Right renal pelvis (tissue), 4 donors: Measurements from ENCODE around the gene TUBB1. TPM values are rescaled to one million over a fixed set of nuclear protein-coding genes. Genes with fewer than 3 reads are reported as not detected.
"Not testable (repeated sequence)": the region's sequence is repeated elsewhere in the genome, so short reads cannot be mapped to it uniquely, and the experiment has no call there.

Experiments
- DNase-seq, 4 donors: peaks; one replicate each; pipeline ENCODE4 v3.0.0-alpha.2; 2013; ENCODE audit warnings: low read depth in 4 of 4, low spot score in 3 of 4, missing footprints in 1 of 4
- polyA plus RNA-seq, 4 donors: library from polyadenylated mRNA; unstranded; fragments of 120-200 nt; gene quantifications; one replicate each; pipeline ENCODE4 v1.2.1, GENCODE V29; 2013; ENCODE audit not compliant: insufficient read length in 4 of 4

Gene TUBB1
- polyA plus RNA-seq = 1 to 10 TPM; 1.8 to 5.4 (median 2.5) TPM

DNA sequence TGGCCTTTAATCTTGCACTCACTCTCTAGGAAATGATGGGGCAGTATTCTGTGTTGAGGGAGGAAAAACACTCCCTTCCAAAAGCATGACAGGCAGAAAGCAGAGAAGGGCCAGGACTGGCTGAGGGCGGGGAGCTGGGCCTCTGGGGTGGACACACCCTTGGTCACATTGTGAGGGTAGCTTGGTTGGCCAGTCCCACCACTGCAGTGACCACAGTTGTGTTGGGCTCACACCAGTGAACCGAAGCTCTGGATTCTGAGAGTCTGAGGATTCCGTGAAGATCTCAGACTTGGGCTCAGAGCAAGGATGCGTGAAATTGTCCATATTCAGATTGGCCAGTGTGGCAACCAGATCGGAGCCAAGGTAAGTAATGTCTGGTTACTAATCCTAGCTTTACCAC lies at the start of gene TUBB1:
Gene TUBB1, plus strand, starts transcription at position 213 of the 400 bp plus-strand sequence. Its CDS starts 94 bp downstream, at position 307.
- DNase-seq = no peak

DNA sequence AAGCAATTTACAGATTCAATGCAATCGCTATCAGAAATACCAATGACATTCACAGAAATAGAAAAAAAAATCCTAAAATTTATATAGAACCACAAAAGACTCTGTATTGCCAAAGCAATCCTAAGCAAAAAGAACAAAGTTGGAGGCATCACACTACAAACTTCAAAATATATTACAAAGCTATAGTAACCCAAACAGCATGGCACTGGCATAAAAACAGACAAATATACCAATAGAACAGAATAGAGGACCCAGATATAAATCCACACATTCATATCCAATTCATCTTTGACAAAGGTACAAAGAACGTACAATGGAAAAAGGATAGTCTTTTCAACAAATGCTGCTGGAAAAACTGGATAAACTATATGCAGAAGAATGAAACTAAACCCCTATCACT lies 49.8 kb upstream of the TUBB1 start:
- DNase-seq = no peak

DNA sequence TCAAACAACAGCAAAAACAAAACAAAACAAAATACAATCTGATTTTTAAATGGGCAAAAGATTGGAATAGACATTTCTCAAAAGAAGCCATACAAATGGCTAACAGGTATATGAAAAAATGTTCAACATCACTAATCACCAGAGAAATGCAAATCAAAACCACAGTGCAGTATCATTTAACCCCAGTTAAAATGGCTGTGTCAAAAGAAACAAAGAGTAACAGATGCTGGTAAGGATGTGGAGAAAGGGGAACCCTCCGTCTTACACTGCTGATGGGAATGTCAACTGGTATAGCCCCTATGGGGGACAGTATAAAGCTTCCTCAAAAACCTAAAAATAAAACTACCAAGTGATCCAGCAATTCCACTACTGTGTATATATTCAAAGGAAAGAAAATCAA lies 49.1 kb upstream of the TUBB1 start:
- DNase-seq = no peak

DNA sequence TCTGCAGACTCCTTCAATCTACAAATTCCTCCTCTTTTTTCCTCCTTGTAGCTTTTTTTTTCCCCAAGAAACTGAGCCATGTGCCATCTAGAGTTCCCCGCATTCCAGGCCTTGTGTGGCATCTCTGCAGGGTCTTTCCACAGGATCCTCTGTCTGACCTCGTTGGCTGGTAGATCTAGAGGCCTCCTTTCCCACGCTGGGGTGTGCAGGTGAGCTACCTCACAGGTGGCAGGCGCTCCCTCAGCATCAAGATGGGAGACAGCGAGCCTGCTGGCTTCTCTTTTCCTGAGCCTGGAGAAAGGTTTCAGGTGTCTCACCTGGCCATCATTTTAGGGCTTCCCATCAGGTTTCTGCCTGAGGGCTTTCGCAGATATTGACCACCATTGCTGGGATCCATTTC lies 47.8 kb upstream of the TUBB1 start:
- no peak for DNase-seq

DNA sequence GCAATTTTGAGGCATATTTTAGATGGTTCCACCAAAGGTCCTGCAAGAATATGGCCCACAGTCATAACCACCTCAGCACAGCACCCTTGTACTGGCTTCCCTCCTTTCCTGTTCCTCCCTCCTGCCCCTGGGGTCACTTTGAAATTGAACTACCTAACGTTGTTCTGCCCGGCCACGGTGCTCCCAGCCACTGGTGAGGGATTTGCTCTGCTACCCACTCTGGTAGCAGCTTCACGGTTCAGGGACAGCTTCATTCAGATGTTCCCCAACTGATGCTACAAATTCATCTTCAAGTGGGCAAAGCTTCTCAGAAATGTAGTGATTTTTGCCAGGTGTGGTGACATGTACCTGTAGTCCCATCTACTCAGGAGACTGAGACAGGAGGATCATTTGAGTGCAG lies 46.0 kb upstream of the TUBB1 start:
- DNase-seq = no peak

DNA sequence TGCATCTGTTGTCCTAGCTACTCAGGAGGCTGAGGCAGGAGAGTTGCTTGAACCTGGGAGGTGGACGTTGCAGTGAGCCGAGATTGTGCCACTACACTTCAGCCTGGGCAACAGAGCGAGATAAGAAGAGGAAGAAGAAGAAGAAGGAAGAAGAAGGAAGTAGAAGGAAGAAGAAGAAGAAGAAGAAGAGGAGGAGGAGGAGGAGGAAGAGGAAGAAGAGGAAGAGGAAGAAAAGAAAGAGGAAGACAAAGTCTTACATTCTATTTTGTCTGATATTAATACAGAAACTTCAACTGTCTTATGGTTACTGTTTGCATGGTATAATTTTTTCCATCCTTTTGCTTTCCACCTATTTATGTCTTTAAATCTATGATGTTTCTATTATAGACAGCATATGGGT lies 45.4 kb upstream of the TUBB1 start:
- no peak for DNase-seq

DNA sequence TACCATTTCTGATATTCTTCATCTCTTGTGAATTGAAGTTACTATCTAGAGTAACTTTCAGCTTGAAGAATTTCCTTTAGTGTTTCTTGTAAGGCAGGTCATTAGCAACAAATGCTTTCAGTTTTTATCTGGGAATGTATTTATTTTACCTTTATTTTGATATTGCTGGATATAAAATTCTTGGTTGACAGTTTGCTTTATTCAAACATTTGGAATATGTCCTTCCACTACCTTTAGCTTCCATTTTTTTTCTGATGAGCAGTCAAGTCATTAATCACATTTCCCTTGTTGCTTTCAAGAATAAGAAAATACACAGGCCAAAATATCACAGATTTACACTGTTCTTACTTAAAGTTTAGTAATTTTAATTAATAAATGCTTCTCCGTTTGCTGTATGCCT lies 43.9 kb upstream of the TUBB1 start:
- DNase-seq = no peak

DNA sequence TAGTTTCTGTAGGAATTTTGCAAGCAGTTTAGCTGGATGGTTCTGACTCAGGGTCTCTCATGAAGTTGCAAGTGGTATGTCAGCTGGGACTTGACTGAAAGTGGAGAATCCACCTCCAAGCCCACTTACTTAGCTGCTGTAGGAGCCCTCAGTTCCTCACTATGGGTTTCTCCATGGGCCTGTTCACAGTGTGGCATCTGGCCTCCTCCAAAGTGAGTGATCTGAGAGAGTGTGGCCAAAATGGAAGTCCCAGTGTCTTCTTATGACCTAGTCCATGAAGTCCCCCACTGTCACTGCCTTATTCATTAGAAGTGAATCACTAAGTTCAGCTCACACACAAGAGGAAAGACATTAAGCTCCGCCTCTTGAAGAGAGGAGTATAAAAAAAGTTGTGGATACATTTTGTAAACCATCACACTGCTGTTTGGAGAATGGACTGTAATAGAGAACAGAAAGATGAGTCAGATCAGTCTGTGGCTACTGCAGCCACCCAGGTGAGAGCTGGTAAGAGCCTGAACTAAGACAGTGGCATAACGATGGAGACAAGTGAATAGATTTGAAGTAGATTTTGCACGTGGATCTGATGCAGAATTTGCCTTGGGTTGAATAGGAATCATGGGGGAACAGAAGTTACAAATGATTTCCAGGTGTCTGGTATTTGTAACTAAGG lies 43.0 kb upstream of the TUBB1 start:
- no peak for DNase-seq

DNA sequence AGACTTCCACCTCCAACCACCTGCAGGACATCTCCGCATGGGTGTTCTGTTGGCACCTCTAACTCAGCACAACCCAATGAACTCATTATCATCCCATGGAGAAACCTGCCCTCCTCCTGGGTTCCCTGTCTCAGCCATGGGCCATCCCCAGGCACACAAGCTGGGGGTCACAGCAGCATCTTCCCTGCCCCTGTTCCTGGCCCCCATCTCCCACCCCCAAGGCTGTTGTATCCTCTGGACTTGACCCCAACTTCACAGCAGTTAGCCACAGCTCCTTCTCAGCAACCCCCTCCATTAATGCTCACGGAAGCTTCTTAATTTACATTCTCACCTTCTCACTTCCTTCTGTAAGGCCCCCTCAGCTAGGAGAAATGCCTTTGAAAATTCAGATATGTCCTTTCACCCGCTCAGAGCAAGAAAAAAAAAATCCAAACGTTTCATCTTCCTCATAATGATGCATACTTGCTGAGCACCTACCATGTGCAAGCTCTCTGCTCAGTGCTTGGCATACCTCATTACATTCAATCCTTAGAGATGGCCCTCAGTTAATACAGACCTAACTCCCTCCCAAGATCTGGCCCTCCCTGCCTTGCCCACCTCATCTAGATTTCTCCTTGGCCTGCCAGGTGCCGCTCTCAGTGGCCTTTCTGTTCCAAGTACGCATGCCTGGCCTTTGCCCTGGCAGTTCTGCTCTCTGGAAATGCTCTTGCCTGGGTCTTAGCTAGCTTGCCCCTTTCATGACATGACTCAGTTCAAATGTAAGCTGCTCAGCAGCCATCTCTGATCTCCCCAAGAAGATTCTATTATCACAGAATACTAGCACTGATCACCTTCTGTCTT lies 40.7 kb upstream of the TUBB1 start:
- no peak for DNase-seq

DNA sequence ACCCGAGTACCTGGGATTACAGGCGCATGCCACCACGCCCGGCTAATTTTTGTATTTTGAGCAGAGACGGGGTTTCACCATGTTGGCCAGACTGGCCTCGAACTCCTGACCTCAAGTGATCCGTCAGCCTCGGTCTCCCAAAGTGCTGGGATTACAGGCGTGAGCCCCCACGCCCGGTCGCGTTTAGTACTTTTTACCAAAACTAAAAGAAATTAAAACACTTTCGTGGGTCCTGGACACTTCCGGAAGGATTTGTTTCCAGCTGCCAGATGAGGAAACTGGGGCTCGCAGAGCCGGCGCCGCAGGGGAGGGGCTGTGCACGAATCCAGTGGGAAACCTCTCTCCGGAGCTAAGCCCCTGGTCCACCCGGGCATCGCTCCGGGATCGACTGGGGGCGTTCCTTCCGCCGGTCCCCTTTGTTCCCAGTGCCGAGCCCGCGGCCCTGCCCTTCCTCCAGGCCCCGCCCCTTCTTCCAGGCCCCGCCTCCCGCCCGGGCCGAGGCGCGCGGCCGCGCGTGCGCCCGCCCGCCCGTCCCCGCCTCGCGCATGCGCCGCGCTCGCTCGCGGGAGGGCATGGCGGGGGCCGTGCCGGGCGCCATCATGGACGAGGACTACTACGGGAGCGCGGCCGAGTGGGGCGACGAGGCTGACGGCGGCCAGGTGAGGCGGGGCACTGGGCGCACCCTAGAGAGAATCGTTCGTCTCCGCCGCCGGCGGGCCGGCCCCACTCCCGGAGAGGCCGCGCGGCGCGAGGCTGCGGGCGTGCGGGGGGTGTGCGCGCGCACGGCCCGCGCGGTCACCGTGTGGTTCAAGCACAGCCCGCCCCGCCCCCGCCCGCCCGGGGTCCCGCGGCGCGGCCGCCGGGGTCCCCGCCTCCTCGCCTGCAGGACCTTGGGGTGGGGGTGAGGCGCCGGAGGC lies 38.3 kb upstream of the TUBB1 start, which contains the start of gene NELFCD:
Gene NELFCD, plus strand, starts transcription at position 546 of the 917 bp plus-strand sequence. Its CDS starts 54 bp downstream, at position 600.
- DNase-seq = peak; percentile 69 to 79 (median 77)

DNA sequence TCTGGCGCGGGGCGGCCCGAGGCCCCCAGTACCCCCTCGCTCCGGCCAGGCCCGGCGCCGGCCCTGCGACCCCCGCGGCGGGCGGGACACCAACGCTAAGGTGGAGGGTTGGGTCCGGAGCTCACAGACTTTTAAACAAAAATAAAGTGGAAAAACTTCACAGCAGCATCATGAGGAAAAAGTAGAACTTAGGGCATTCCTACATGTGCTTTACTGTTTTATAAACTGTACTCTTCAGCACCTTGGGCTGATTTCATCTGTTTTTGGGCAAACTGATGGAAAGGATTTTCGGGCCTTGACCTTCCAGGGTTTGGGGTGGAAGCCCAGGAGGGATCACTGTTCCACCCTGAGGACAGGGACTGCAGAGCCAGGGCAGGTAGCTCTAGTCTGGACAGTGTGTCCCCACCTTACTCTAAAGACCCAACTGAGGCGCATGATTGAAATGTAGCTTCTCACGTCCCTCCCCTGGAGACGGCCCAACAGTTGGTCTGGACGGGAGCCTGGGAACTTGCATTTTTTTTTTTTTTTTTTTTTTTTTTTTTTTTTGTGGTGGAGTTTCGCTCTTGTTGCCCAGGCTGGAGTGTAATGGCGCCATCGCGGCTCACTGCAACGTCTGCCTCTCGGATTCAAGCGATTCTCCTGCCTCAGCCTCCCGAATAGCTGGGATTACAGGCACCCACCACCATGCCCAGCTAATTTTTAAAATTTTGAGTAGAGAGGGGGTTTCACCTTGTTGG lies 37.4 kb upstream of the TUBB1 start:
- peak in 2 of 4 donors; percentile 13 to 22 for DNase-seq

DNA sequence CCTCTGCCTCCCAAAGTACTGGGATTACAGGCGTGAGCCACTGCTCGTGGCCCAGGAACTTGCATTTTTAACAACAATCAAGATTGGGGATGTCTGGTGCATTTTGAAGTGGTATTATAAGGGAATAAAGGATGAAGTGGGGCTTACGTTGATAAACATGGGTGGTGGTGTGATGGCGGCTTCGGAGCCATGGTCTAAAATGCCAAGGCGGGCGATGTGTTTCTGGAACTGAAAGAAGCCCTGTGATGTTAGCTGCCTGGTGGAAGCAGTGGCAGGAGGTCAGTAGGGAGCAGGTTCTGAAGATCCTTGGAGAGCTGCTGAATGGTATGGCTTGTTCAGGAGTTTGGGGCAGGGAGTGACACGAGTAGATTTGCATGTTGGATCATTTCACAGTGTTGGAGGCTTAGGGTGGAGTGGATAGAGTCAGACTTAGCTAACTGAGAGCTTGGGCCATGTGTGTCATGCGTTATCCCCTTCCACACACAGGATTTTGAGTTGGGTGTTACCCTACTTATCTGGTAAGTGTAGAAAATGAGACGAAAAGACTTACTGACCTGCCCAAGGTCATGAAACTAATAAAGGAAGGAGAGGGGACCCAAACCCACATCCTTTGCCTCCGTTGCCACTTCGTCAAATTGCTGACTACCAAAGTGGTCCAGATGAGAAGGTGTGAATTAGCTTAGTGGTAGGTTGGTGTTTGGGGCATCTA lies 36.7 kb upstream of the TUBB1 start:
- DNase-seq = no peak

DNA sequence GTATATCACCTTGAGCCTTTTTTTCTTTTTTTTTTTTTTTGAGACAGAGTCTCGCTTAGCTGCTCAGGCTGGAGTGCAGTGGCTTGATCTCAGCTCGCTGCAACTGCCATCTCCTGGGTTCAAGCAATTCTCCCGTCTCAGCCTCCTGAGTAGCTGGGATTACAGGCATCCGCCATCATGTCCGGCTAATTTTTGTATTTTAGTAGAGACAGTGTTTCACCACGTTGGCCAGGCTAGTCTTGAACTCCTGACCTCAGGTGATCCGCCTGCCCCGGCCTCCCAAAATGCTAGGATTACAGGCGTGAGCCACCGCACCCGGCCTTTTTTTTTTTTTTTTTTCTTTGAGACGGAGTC lies 36.1 kb upstream of the TUBB1 start:
- DNase-seq = not testable (repeated sequence)

DNA sequence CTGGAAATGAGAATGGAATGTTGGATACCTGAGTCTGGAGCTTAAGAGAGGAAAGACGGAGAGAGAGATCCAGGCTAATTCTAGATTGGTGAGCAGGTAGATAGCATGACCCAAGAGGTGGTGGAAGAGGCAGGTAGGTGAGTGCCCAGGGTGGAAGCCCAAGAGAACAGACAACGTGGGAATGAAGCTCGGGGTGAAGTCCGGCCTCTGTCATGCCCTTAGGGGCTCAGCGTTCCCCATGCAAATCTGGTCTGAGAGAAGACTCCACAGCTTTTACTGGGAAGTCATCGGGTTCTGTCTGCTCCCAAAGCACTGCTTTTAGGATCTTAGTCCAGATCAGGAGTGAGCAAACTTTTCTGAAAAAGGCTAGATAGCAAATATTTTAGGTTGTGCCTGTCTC lies 34.5 kb upstream of the TUBB1 start:
- no peak for DNase-seq

DNA sequence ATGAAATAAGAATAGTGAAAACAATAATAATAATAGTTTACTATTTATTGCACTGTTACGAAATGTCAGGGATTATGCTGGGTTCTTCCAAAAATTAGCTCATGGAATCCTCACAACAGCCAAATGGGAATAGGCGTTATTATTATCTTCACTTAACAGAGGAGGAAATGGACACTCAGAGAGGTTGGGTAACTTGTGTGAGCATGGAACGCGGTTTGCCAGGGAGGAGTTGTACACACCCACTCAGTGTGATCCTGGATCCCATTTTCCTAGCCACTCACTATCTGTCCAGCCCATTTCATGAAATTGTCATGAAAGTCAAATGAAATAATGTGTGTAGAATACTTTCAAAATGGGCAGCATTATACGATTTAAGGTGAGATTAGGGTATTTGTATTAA lies 33.6 kb upstream of the TUBB1 start:
- no peak for DNase-seq

DNA sequence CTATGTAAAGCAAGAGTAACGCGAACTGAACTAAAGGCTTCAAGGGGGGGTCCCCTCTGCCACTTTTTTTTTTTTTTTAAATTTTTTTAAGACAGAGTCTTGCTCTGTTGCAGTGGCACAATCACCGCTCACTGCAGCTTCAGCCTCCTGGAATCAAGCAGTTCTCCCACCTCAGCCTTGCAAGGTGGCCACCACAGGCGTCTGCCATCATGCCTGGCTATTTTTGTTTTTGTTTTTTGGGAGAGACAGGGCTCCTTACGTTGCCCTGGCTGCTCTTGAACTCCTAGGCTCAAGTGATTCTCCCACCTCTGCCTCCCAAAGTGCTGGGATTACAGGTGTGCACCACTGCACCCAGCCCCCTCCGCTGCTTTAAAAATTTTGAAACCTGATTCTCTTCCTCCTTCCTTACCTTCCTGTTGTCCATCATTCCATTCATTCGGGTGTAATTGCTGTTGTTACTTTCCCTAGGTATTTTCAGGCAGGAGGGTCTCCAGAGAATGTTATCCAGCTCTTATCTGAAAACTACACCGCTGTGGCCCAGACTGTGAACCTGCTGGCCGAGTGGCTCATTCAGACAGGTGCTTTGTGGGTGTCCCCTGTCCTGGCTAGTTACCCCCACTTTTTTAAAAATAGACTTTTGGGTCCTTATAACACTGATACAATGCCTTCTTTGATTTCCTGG lies 32.8 kb upstream of the TUBB1 start:
- no peak for DNase-seq

DNA sequence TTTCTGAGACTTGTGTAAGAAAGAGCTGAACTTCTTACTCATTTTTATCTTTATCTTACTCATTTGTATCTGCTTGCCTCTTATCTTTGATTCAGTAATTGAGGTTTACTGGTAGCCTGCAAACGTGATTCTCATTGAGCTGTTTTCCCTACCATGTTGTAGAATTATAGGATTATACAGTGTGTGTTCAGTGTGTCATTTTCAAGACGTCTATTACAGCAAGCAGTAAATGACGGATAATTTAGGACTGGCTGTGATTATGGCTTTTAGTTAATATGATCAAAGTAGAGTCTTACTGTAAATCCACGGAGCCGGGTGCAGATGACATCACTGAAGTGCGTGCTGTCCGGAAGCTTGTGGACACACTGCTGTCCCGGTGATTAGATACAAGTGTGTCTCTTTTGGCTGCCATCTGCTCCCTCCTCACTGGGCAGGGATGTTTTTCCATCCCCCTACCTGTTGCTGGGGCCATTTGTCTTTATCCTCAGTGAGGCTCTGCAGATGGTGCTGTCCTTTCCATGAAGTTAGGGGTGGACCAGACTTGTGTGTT lies 32.2 kb upstream of the TUBB1 start:
- no peak for DNase-seq

DNA sequence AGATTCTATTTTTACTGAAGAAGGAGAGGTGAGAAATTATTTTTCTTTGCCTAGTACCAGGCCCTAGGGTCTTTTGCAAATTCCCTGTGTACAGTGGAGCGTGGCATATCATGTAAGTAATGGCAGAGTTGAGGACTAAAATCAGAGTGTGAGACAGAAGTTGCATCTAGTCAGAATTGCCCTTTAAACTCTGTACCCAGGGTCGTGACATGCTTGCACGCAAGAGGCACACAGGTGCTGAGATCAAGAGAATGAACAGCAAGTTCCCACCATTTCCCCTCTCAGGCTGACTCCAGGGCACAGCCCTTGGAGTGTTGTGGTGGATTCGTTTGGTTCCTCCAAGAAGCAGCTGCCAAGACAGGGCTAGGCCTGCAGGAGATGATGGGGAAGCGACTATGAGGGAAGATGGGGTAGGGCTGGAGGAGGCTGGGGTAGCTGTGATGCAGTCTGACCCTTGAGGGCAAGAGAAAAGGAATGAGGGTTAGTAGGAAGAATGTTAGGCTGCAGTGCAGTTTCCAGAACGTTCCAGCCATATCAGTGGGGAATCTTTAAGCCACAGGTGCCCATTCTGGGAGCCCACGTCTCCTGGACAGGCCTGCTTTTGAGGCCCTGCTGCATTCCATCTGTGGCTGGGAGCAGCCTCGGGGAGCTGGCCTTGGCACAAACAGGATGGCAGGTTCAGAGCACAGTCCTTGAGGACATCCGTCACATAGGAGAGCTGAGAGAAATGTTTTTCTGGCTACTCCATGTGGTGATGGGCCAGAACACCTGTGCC lies 31.3 kb upstream of the TUBB1 start:
- DNase-seq = no peak
